ENCODE measurements around the gene PRDX5. TPM values are rescaled to one million over a fixed set of nuclear protein-coding genes. Genes with fewer than 3 reads are reported as not detected.

The PRDX5 gene
- total and polyA plus RNA-seq, 9 of the 15 experiments (the other 6 are each of a cell fraction or from before 2014, with no cell fraction given) = 40.8 to 327 (median 204) TPM

DNA sequence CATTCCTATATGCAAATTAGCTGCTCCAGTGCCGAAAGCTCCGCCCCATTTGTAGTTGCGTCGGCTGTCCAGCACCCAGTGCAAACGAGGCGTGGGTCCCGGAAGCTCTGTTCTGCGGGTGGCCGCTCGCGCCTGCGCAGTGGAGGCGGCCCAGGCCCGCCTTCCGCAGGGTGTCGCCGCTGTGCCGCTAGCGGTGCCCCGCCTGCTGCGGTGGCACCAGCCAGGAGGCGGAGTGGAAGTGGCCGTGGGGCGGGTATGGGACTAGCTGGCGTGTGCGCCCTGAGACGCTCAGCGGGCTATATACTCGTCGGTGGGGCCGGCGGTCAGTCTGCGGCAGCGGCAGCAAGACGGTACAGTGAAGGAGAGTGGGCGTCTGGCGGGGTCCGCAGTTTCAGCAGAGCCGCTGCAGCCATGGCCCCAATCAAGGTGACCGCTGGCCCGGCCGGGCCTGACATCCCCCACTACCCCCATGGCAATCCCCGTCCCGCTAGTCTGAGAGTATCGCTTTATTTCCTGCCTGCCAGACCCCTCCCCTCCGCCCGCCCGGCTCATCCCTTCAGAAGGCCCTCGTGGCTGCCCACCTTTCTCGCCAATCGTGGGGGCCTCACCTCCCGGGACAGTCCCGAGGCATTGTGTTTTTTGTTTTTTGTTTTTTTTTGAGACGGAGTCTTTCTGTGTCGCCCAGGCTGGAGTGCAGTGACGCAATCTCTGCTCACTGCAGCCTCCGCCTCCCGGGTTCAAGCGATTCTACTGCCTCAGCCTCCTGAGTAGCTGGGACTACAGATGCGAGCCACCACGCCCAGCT is at the start of gene PRDX5 (continued):
- no peak for TF ChIP-seq ZNF699 (CRISPR knock-in tag; IDR thresholded peaks at IDR 0.05; ENCODE audit: insufficient replicate concordance)
- TF ChIP-seq, protein P1, sequence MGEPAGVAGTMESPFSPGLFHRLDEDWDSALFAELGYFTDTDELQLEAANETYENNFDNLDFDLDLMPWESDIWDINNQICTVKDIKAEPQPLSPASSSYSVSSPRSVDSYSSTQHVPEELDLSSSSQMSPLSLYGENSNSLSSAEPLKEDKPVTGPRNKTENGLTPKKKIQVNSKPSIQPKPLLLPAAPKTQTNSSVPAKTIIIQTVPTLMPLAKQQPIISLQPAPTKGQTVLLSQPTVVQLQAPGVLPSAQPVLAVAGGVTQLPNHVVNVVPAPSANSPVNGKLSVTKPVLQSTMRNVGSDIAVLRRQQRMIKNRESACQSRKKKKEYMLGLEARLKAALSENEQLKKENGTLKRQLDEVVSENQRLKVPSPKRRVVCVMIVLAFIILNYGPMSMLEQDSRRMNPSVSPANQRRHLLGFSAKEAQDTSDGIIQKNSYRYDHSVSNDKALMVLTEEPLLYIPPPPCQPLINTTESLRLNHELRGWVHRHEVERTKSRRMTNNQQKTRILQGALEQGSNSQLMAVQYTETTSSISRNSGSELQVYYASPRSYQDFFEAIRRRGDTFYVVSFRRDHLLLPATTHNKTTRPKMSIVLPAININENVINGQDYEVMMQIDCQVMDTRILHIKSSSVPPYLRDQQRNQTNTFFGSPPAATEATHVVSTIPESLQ (CRISPR knock-in tag; IDR thresholded peaks at IDR 0.05) = no peak
- TF ChIP-seq CHD1 (IDR thresholded peaks at IDR 0.05; ENCODE audit: low read length) = peak; percentile 78
- TF ChIP-seq, protein P2, sequence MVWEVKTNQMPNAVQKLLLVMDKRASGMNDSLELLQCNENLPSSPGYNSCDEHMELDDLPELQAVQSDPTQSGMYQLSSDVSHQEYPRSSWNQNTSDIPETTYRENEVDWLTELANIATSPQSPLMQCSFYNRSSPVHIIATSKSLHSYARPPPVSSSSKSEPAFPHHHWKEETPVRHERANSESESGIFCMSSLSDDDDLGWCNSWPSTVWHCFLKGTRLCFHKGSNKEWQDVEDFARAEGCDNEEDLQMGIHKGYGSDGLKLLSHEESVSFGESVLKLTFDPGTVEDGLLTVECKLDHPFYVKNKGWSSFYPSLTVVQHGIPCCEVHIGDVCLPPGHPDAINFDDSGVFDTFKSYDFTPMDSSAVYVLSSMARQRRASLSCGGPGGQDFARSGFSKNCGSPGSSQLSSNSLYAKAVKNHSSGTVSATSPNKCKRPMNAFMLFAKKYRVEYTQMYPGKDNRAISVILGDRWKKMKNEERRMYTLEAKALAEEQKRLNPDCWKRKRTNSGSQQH (CRISPR knock-in tag; IDR thresholded peaks at IDR 0.05) = no peak
- TF ChIP-seq ZNF12 (CRISPR knock-in tag; IDR thresholded peaks at IDR 0.05) = no peak; the same call in 1 of the 2 replicates
- TF ChIP-seq, protein P3, sequence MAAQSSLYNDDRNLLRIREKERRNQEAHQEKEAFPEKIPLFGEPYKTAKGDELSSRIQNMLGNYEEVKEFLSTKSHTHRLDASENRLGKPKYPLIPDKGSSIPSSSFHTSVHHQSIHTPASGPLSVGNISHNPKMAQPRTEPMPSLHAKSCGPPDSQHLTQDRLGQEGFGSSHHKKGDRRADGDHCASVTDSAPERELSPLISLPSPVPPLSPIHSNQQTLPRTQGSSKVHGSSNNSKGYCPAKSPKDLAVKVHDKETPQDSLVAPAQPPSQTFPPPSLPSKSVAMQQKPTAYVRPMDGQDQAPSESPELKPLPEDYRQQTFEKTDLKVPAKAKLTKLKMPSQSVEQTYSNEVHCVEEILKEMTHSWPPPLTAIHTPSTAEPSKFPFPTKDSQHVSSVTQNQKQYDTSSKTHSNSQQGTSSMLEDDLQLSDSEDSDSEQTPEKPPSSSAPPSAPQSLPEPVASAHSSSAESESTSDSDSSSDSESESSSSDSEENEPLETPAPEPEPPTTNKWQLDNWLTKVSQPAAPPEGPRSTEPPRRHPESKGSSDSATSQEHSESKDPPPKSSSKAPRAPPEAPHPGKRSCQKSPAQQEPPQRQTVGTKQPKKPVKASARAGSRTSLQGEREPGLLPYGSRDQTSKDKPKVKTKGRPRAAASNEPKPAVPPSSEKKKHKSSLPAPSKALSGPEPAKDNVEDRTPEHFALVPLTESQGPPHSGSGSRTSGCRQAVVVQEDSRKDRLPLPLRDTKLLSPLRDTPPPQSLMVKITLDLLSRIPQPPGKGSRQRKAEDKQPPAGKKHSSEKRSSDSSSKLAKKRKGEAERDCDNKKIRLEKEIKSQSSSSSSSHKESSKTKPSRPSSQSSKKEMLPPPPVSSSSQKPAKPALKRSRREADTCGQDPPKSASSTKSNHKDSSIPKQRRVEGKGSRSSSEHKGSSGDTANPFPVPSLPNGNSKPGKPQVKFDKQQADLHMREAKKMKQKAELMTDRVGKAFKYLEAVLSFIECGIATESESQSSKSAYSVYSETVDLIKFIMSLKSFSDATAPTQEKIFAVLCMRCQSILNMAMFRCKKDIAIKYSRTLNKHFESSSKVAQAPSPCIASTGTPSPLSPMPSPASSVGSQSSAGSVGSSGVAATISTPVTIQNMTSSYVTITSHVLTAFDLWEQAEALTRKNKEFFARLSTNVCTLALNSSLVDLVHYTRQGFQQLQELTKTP (IDR thresholded peaks at IDR 0.05; ENCODE audit: low read depth in 1 of 2, partially characterized antibody in 2 of 2) = peak in 1 of 2 experiments; percentile 48
- TF ChIP-seq KLF16 (IDR thresholded peaks at IDR 0.05) = no peak
- no peak for TF ChIP-seq CHD2 (IDR thresholded peaks at IDR 0.05; ENCODE audit: low read depth, low read length)
- TF ChIP-seq ZNF785 (CRISPR knock-in tag; IDR thresholded peaks at IDR 0.05) = no peak
- TF ChIP-seq RBBP5 (IDR thresholded peaks at IDR 0.05; ENCODE audit: borderline replicate concordance, insufficient read depth, low read length, poor library complexity, severe bottlenecking) = no peak
- TF ChIP-seq TGIF2 (CRISPR knock-in tag; IDR thresholded peaks at IDR 0.05) = no peak
- TF ChIP-seq, protein P4, sequence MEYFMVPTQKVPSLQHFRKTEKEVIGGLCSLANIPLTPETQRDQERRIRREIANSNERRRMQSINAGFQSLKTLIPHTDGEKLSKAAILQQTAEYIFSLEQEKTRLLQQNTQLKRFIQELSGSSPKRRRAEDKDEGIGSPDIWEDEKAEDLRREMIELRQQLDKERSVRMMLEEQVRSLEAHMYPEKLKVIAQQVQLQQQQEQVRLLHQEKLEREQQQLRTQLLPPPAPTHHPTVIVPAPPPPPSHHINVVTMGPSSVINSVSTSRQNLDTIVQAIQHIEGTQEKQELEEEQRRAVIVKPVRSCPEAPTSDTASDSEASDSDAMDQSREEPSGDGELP (CRISPR knock-in tag; IDR thresholded peaks at IDR 0.05; ENCODE audit: borderline replicate concordance) = peak; percentile 76
- TF ChIP-seq, protein P5, sequence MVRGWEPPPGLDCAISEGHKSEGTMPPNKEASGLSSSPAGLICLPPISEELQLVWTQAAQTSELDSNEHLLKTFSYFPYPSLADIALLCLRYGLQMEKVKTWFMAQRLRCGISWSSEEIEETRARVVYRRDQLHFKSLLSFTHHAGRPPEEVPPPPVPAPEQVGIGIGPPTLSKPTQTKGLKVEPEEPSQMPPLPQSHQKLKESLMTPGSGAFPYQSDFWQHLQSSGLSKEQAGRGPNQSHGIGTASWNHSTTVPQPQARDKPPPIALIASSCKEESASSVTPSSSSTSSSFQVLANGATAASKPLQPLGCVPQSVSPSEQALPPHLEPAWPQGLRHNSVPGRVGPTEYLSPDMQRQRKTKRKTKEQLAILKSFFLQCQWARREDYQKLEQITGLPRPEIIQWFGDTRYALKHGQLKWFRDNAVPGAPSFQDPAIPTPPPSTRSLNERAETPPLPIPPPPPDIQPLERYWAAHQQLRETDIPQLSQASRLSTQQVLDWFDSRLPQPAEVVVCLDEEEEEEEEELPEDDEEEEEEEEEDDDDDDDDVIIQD (CRISPR knock-in tag; IDR thresholded peaks at IDR 0.05) = no peak
- TF ChIP-seq CSDE1 (IDR thresholded peaks at IDR 0.05) = no peak
- no peak for TF ChIP-seq HDAC6 (IDR thresholded peaks at IDR 0.05; ENCODE audit: low read depth, low read length)
- peak; percentile 81 for TF ChIP-seq POLR2AphosphoS5 (IDR thresholded peaks at IDR 0.05; ENCODE audit: control insufficient read depth, insufficient read depth, low read depth, low read length)
